H9 (cell line): ENCODE results near the gene SMIM26. TPM values are rescaled to one million over a fixed set of nuclear protein-coding genes. Genes with fewer than 3 reads are reported as not detected.

Experiments
- DNase-seq: peaks from one replicate; pipeline ENCODE4 v3.0.0-alpha.2; 2017
- H2AFZ ChIP-seq: one replicate; pipeline ENCODE4 v1.6.1; 2013; ENCODE audit warnings: mild to moderate bottlenecking, low read length, control low read depth, moderate library complexity
- H2AK5ac ChIP-seq: 2 replicates; pipeline ENCODE4 v1.6.1; 2013; ENCODE audit warnings: low read length, control low read depth, mixed read lengths; ENCODE audit not compliant: insufficient read length
- H2BK120ac ChIP-seq: one replicate; pipeline ENCODE4 v1.6.1; 2013; ENCODE audit warnings: low read depth, mild to moderate bottlenecking, low read length, control low read depth, inconsistent platforms; ENCODE audit not compliant: poor library complexity, severe bottlenecking
- H2BK12ac ChIP-seq: 2 replicates; pipeline ENCODE4 v1.6.1; 2013; ENCODE audit warnings: low read length, control low read depth, mixed read lengths, low read depth; ENCODE audit not compliant: insufficient read length
- H2BK15ac ChIP-seq: 2 replicates; pipeline ENCODE4 v1.6.1; 2013; ENCODE audit warnings: low read depth, low read length, control low read depth
- H2BK20ac ChIP-seq: one replicate; pipeline ENCODE4 v1.6.1; 2013; ENCODE audit warnings: low read depth, mild to moderate bottlenecking, low read length, control low read depth, inconsistent platforms; ENCODE audit not compliant: poor library complexity, severe bottlenecking
- H2BK5ac ChIP-seq: 2 replicates; pipeline ENCODE4 v1.6.1; 2013; ENCODE audit warnings: low read length, control low read depth, mixed read lengths; ENCODE audit not compliant: insufficient read length
- H3K14ac ChIP-seq: 2 replicates; pipeline ENCODE4 v1.6.1; 2013; ENCODE audit warnings: low read length, control low read depth; ENCODE audit not compliant: insufficient read depth
- H3K18ac ChIP-seq: 2 replicates; pipeline ENCODE4 v1.6.1; 2013; ENCODE audit warnings: low read depth, mild to moderate bottlenecking, mixed read lengths, low read length, control low read depth; ENCODE audit not compliant: insufficient read length
- H3K23ac ChIP-seq: 2 replicates; pipeline ENCODE4 v1.6.1; 2013; ENCODE audit warnings: low read length, control low read depth, mixed read lengths, low read depth; ENCODE audit not compliant: insufficient read length
- H3K23me2 ChIP-seq: 2 replicates; pipeline ENCODE4 v1.6.1; 2013; ENCODE audit warnings: low read depth, mild to moderate bottlenecking, mixed read lengths, low read length, control low read depth; ENCODE audit not compliant: insufficient read length, poor library complexity, severe bottlenecking
- H3K27ac ChIP-seq: 2 replicates; pipeline ENCODE4 v1.5.1; 2013; ENCODE audit warnings: low read length, control low read depth, mixed read lengths, low read depth; ENCODE audit not compliant: insufficient read length
- H3K27me3 ChIP-seq: 2 replicates; pipeline ENCODE4 v1.6.1; 2013; ENCODE audit warnings: low read length, control low read depth, inconsistent platforms; ENCODE audit not compliant: insufficient read depth
- H3K4ac ChIP-seq: 2 replicates; pipeline ENCODE4 v1.6.1; 2013; ENCODE audit warnings: low read depth, mild to moderate bottlenecking, control low read depth, inconsistent platforms, low read length, moderate library complexity
- H3K4me1 ChIP-seq: 2 replicates; pipeline ENCODE4 v1.6.1; 2013; ENCODE audit warnings: low read length, control low read depth, inconsistent platforms; ENCODE audit not compliant: insufficient read depth
- H3K4me2 ChIP-seq: 2 replicates; pipeline ENCODE4 v1.6.1; 2013; ENCODE audit warnings: low read length, control low read depth, mixed read lengths; ENCODE audit not compliant: insufficient read length, insufficient read depth
- H3K56ac ChIP-seq: 2 replicates; pipeline ENCODE4 v1.6.1; 2013; ENCODE audit warnings: low read depth, mild to moderate bottlenecking, mixed read lengths, low read length, control low read depth; ENCODE audit not compliant: insufficient read length
- H3K79me1 ChIP-seq: 2 replicates; pipeline ENCODE4 v1.6.1; 2013; ENCODE audit warnings: low read depth, mild to moderate bottlenecking, moderate library complexity, low read length, control low read depth, inconsistent platforms; ENCODE audit not compliant: insufficient read depth, poor library complexity, severe bottlenecking
- H3K79me2 ChIP-seq: 2 replicates; pipeline ENCODE4 v1.6.1; 2013; ENCODE audit warnings: low read length, control low read depth, inconsistent platforms; ENCODE audit not compliant: insufficient read depth
- H3K9ac ChIP-seq: 2 replicates; pipeline ENCODE4 v1.6.1; 2013; ENCODE audit warnings: low read length, control low read depth, mixed read lengths; ENCODE audit not compliant: insufficient read length; ENCODE audit errors: extremely low read depth
- H3K9me3 ChIP-seq: one replicate; pipeline ENCODE4 v1.6.1; 2013; ENCODE audit warnings: low read depth, low read length, inconsistent platforms; ENCODE audit not compliant: control insufficient read depth
- H3T11ph ChIP-seq: one replicate; pipeline ENCODE4 v1.6.1; 2013; ENCODE audit warnings: mild to moderate bottlenecking, low read length, control low read depth, inconsistent platforms
- H4K20me1 ChIP-seq: one replicate; pipeline ENCODE4 v1.6.1; 2013; ENCODE audit not compliant: control insufficient read depth, insufficient read length, insufficient read depth
- H4K5ac ChIP-seq: 2 replicates; pipeline ENCODE4 v1.6.1; 2013; ENCODE audit warnings: low read depth, mild to moderate bottlenecking, mixed read lengths, low read length, control low read depth; ENCODE audit not compliant: insufficient read length
- H4K8ac ChIP-seq: replicated peaks from 2 replicates; pipeline ENCODE4 v1.6.1; 2013; ENCODE audit warnings: low read length, control low read depth, mixed read lengths, low read depth; ENCODE audit not compliant: insufficient read length
- H4K91ac ChIP-seq: 2 replicates; pipeline ENCODE4 v1.6.1; 2013; ENCODE audit warnings: low read depth, mild to moderate bottlenecking, moderate library complexity, mixed read lengths, low read length, control low read depth; ENCODE audit not compliant: insufficient read length
- H3K27ac Mint-ChIP-seq, 3 experiments: 2 replicates in 2 of 3; 3 replicates in 1 of 3; pipeline ENCODE4 v1.8.0; 2020 to 2021; ENCODE audit warnings: mixed read lengths in 3 of 3, mild to moderate bottlenecking in 1 of 3, moderate library complexity in 1 of 3
- H3K27me3 Mint-ChIP-seq: 2 replicates; pipeline ENCODE4 v1.8.0; 2021; ENCODE audit warnings: low read depth, mild to moderate bottlenecking, moderate library complexity, mixed read lengths
- H3K36me3 Mint-ChIP-seq, 3 experiments: 2 replicates in 2 of 3; 3 replicates in 1 of 3; pipeline ENCODE4 v1.8.0; 2020 to 2021; ENCODE audit warnings: low read depth in 3 of 3, mixed read lengths in 3 of 3; ENCODE audit not compliant: insufficient read depth in 1 of 3
- H3K4me1 Mint-ChIP-seq, 2 experiments: 2 replicates each; pipeline ENCODE4 v1.8.0; 2020; ENCODE audit warnings: mixed read lengths in 2 of 2
- H3K4me3 Mint-ChIP-seq, 2 experiments: 2 replicates in 1 of 2; 3 replicates in 1 of 2; pipeline ENCODE4 v1.8.0; 2020 to 2021; ENCODE audit warnings: mild to moderate bottlenecking in 2 of 2, mixed read lengths in 2 of 2, moderate library complexity in 1 of 2
- H3K9me3 Mint-ChIP-seq, 2 experiments: 2 replicates in 1 of 2; 3 replicates in 1 of 2; pipeline ENCODE4 v1.8.0; 2020; ENCODE audit warnings: mild to moderate bottlenecking in 2 of 2, mixed read lengths in 2 of 2, moderate library complexity in 1 of 2
- WGBS: extraction: QIAGEN DNeasy Blood & Tissue Kit; methylation state at CpG from one replicate; pipeline ENCODE4 v1.1.7; 2013; ENCODE audit warnings: missing lambda C conversion rate, low lambda C conversion rate, mixed read lengths; ENCODE audit not compliant: insufficient read length; ENCODE audit errors: extremely low coverage; 5-methylcytosine and 5-hydroxymethylcytosine counted together
- total RNA-seq: library from RNA; stranded (reverse); gene quantifications from 2 replicates; pipeline ENCODE4 v1.2.1, GENCODE V29; 2021
- TF ChIP-seq, protein P1 (sequence below): fragments of 200-600 bp; sonication (generic); conservative IDR thresholded peaks from 3 replicates; pipeline ENCODE4 v1.8.0; 2021; ENCODE audit warnings: antibody characterized with exemption, mild to moderate bottlenecking

The SMIM26 gene
- total RNA-seq, 1 experiment from 2014 or later: 75.9 TPM

DNA sequence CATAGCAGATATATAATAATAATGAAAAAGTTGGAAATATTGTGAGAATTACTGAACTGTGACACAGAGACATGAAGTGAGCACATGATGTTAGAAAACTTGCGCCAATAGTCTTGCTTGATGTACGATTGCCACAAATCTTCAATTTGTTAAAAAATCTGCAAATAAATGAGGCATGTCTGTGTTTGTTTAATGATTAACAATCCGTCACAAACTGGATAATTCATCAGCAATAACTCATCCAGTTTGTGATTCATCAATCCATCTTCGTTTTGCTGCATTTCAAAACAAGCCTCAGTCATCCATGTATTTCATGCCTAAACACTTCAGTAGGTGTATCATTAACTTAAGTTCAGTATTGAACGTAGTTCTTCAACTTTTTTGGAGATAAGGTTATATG is 25.5 kb upstream of the SMIM26 start:
- no peaks in the 10 kb centered on the region for H3K79me2 ChIP-seq
- no peak overlapping the region for H3K4ac ChIP-seq
- H3K23ac ChIP-seq: no peak overlapping the region
- no peak overlapping the region for H2BK120ac ChIP-seq
- H2BK20ac ChIP-seq: no peak overlapping the region
- H3T11ph ChIP-seq: no peak overlapping the region
- no peaks in the 10 kb centered on the region for H3K9me3 ChIP-seq
- H4K91ac ChIP-seq: no peak overlapping the region
- H3K27ac ChIP-seq: no peak overlapping the region
- H2BK5ac ChIP-seq: no peak overlapping the region
- H3K14ac ChIP-seq: no peak overlapping the region
- no peak overlapping the region for H3K9ac ChIP-seq
- no peak overlapping the region for H2AFZ ChIP-seq
- no peak overlapping the region for H4K5ac ChIP-seq
- DNase-seq: no peak
- no peak overlapping the region for H3K27ac Mint-ChIP-seq
- H3K36me3 Mint-ChIP-seq: peaks cover 20 to 67% (median 44%) of the 10 kb centered on the region in 3 experiments
- no peak overlapping the region for H3K18ac ChIP-seq
- H2BK12ac ChIP-seq: no peak overlapping the region
- no peaks in the 10 kb centered on the region for H3K4me1 ChIP-seq
- H3K4me3 Mint-ChIP-seq: no peak overlapping the region
- H3K4me2 ChIP-seq: no peak overlapping the region
- H2AK5ac ChIP-seq: no peak overlapping the region
- no peaks in the 10 kb centered on the region for H3K23me2 ChIP-seq
- H3K9me3 Mint-ChIP-seq: 0 out of 5 replicates have a peak, but pooled peaks cover 0 to 2% of the 10 kb centered on the region in 2 experiments
- no peaks in the 10 kb centered on the region for H4K20me1 ChIP-seq
- no peaks in the 10 kb centered on the region for H3K79me1 ChIP-seq
- no peak overlapping the region for H3K56ac ChIP-seq
- no peaks in the 10 kb centered on the region for H3K4me1 Mint-ChIP-seq
- TF ChIP-seq, protein P1, sequence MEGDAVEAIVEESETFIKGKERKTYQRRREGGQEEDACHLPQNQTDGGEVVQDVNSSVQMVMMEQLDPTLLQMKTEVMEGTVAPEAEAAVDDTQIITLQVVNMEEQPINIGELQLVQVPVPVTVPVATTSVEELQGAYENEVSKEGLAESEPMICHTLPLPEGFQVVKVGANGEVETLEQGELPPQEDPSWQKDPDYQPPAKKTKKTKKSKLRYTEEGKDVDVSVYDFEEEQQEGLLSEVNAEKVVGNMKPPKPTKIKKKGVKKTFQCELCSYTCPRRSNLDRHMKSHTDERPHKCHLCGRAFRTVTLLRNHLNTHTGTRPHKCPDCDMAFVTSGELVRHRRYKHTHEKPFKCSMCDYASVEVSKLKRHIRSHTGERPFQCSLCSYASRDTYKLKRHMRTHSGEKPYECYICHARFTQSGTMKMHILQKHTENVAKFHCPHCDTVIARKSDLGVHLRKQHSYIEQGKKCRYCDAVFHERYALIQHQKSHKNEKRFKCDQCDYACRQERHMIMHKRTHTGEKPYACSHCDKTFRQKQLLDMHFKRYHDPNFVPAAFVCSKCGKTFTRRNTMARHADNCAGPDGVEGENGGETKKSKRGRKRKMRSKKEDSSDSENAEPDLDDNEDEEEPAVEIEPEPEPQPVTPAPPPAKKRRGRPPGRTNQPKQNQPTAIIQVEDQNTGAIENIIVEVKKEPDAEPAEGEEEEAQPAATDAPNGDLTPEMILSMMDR: no peak
- H3K27me3 Mint-ChIP-seq: no peaks in the 10 kb centered on the region
- no peak overlapping the region for H4K8ac ChIP-seq
- WGBS: no CpG with 5 or more reads among the region's 5 CpGs
- no peaks in the 10 kb centered on the region for H3K27me3 ChIP-seq
- no peak overlapping the region for H2BK15ac ChIP-seq
